Kidney (tissue), 14 donors: ENCODE results near the gene COPS3. TPM values are rescaled to one million over a fixed set of nuclear protein-coding genes. Genes with fewer than 3 reads are reported as not detected.
A peak's percentile ranks its signal among the peaks of the same experiment; 100 is the strongest.
"Not testable (repeated sequence)": the region's sequence is repeated elsewhere in the genome, so short reads cannot be mapped to it uniquely, and the experiment has no call there.

Source experiments
- DNase-seq, 5 donors: peaks; one replicate each; pipeline ENCODE4 v3.0.0-alpha.2; 2013 to 2020
- FAIRE-seq: peaks from 2 replicates; lab custom pipeline; 2012; peaks lifted over from hg19 to GRCh38; lab: Jason Lieb, UNC
- H3K27ac ChIP-seq, 2 donors: one replicate each; pipeline ENCODE4 v1.7.0; 2013; ENCODE audit warnings: low read depth in 2 of 2, low read length in 2 of 2, inconsistent platforms in 1 of 2
- H3K27me3 ChIP-seq: one replicate; pipeline ENCODE4 v1.7.1; 2013; ENCODE audit warnings: low read length, inconsistent platforms; ENCODE audit not compliant: control insufficient read depth, insufficient read depth
- H3K36me3 ChIP-seq, 3 donors: one replicate each; pipeline versions ENCODE4 v1.7.0 to v1.7.1; 2013; ENCODE audit warnings: low read length in 3 of 3, control low read depth in 1 of 3, inconsistent platforms in 1 of 3; ENCODE audit not compliant: insufficient read depth in 3 of 3, control insufficient read depth in 2 of 3
- H3K4me1 ChIP-seq, 3 donors: one replicate each; pipeline versions ENCODE4 v1.7.0 to v1.7.1; 2013; ENCODE audit warnings: low read length in 3 of 3, inconsistent platforms in 1 of 3, low read depth in 1 of 3; ENCODE audit not compliant: control insufficient read depth in 2 of 3, insufficient read depth in 2 of 3
- H3K4me3 ChIP-seq, 3 donors: one replicate each; pipeline versions ENCODE4 v1.7.0 to v1.8.1; 2013; ENCODE audit warnings: low read length in 3 of 3, control low read depth in 1 of 3, inconsistent platforms in 1 of 3
- H3K9ac ChIP-seq, 3 donors: one replicate each; pipeline versions ENCODE4 v1.7.0 to v1.7.1; 2013; ENCODE audit warnings: low read length in 3 of 3, control low read depth in 1 of 3, inconsistent platforms in 1 of 3
- H3K9me3 ChIP-seq, 3 donors: one replicate each; pipeline versions ENCODE4 v1.7.0 to v1.7.1; 2013; ENCODE audit warnings: low read length in 3 of 3, control low read depth in 1 of 3, inconsistent platforms in 1 of 3; ENCODE audit not compliant: control insufficient read depth in 2 of 3, insufficient read depth in 1 of 3
- CTCF ChIP-seq: IDR thresholded peaks from 3 replicates; pipeline ENCODE4 v1.5.1; 2012; ENCODE audit warnings: mild to moderate bottlenecking, moderate library complexity, borderline replicate concordance; ENCODE audit not compliant: insufficient read depth; ENCODE audit errors: extremely low read depth
- intact Hi-C: fragments of 100-400 bp; cut with DNase I; formaldehyde crosslinking; loops from one replicate; pipeline ENCODE4 v1.11.1; 2022
- polyA plus RNA-seq: library from polyadenylated mRNA; stranded (reverse); fragments of 350-450 nt; fragmentation: Illumina TruSeq; extraction: RNeasy Lipid Tissue Mini Kit (QIAGEN cat#74804); gene quantifications from one replicate; pipeline ENCODE4 v1.2.3, GENCODE V29; 2014; ENCODE audit warnings: low read depth, low replicate concordance; ENCODE audit not compliant: insufficient read depth
- total RNA-seq: library from RNA; stranded (reverse); fragmentation: NEBNext Ultra II Directional; extraction: Animal tissue kit (Norgen Biotek cat#: 25700); gene quantifications from one replicate; pipeline ENCODE4 v1.2.1, GENCODE V29; 2021
- donor health status: control.
- donor health status: control.
- donor health status: control.
- donor health status: control.
- donor health status: control.
- donor health status: DM: yes; HTN: yes; CAD: no.
- donor health status: Normal renal cell carcinoma (clear cell type).

Gene COPS3
- total and polyA plus RNA-seq, 2 donors from 2014 or later = 46.9 to 48.1 TPM

- intact Hi-C loops = no loop called here
Observed at GRCh38 chr17:17303010-17303846, 22.2 kb upstream of the COPS3 start, which contains the start of gene NT5M. Gene NT5M, plus strand, starts transcription at chr17:17303373. Its CDS starts 178 bp downstream, at chr17:17303551.

GRCh38 chr17:17301659-17302058, 20.6 kb upstream of the COPS3 start:
- H3K4me1 ChIP-seq, H3K9ac ChIP-seq, H3K4me3 ChIP-seq, FAIRE-seq, intact Hi-C loops, H3K36me3 ChIP-seq, H3K27ac ChIP-seq, H3K9me3 ChIP-seq, DNase-seq, H3K27me3 ChIP-seq: not testable (repeated sequence)

More at GRCh38 chr17:17303010-17303846, 22.2 kb upstream of the COPS3 start, which contains the start of gene NT5M:
- peak within 1 kb of the TSS; percentile 9 to 33 for H3K27ac ChIP-seq
- no peaks in the 10 kb centered on the region for H3K9me3 ChIP-seq
- H3K4me1 ChIP-seq = peaks cover 0 to 6% (median 0%) of the 10 kb centered on the region in 3 donors
- peak within 1 kb of the TSS; percentile 16 to 51 (median 41) for H3K9ac ChIP-seq
- no peak for TF ChIP-seq CTCF
- DNase-seq = peak; percentile 76 to 92 (median 88)
- peak within 1 kb of the TSS; percentile 55 to 84 (median 71) for H3K4me3 ChIP-seq
- no peak for FAIRE-seq
- H3K36me3 ChIP-seq = no peaks in the 10 kb centered on the region
- no peaks in the 10 kb centered on the region for H3K27me3 ChIP-seq

GRCh38 chr17:17300624-17301568, 19.9 kb upstream of the COPS3 start:
- peak overlapping the region in 1 of 3 donors; percentile 46 for H3K9ac ChIP-seq
- H3K9me3 ChIP-seq = no peaks in the 10 kb centered on the region
- peak overlapping the region in 1 of 2 donors; percentile 43 for H3K27ac ChIP-seq
- no peaks in the 10 kb centered on the region for H3K27me3 ChIP-seq
- H3K36me3 ChIP-seq = no peaks in the 10 kb centered on the region
- DNase-seq (peak; percentile 72 to 80 (median 76)), FAIRE-seq (no peak)
- H3K4me1 ChIP-seq = peaks cover 0 to 6% (median 0%) of the 10 kb centered on the region in 3 donors
- TF ChIP-seq CTCF = no peak
- H3K4me3 ChIP-seq = peak overlapping the region; percentile 20 to 67 (median 61)
- intact Hi-C loops = no loop called here
